Liver (tissue), 9 donors: ENCODE data around the gene TAF3. TPM values are rescaled to one million over a fixed set of nuclear protein-coding genes. Genes with fewer than 3 reads are reported as not detected.

Source experiments
- DNase-seq: peaks from one replicate; pipeline ENCODE4 v3.0.0-alpha.2; 2017; ENCODE audit warnings: low spot score
- H3K27ac ChIP-seq, 2 donors: one replicate each; pipeline ENCODE4 v1.7.0; 2013; ENCODE audit warnings: inconsistent platforms in 2 of 2, low read length in 2 of 2, control low read depth in 1 of 2, low read depth in 1 of 2, mild to moderate bottlenecking in 1 of 2
- H3K27me3 ChIP-seq, 4 donors: one replicate each; pipeline versions ENCODE4 v1.6.1 to v1.7.0; 2013; ENCODE audit warnings: low read length in 3 of 4, inconsistent platforms in 1 of 4, mild to moderate bottlenecking in 1 of 4, moderate library complexity in 1 of 4; ENCODE audit not compliant: control insufficient read depth in 4 of 4, insufficient read depth in 4 of 4
- H3K36me3 ChIP-seq, 4 donors: one replicate each; pipeline versions ENCODE4 v1.6.1 to v1.7.0; 2013; ENCODE audit warnings: low read length in 3 of 4, mild to moderate bottlenecking in 3 of 4, low read depth in 1 of 4, moderate library complexity in 1 of 4; ENCODE audit not compliant: control insufficient read depth in 4 of 4, insufficient read depth in 3 of 4
- H3K4me1 ChIP-seq, 4 donors: one replicate each; pipeline versions ENCODE4 v1.6.1 to v1.7.0; 2013; ENCODE audit warnings: low read length in 3 of 4, mild to moderate bottlenecking in 3 of 4, moderate library complexity in 1 of 4; ENCODE audit not compliant: control insufficient read depth in 4 of 4, insufficient read depth in 4 of 4
- H3K4me3 ChIP-seq, 3 donors: one replicate each; pipeline versions ENCODE4 v1.6.1 to v1.7.0; 2013; ENCODE audit warnings: low read length in 3 of 3, control low read depth in 1 of 3, low read depth in 1 of 3, mild to moderate bottlenecking in 1 of 3
- H3K9ac ChIP-seq, 2 donors: one replicate each; pipeline ENCODE4 v1.7.0; 2013; ENCODE audit warnings: low read length in 2 of 2, mild to moderate bottlenecking in 2 of 2, moderate library complexity in 2 of 2, control low read depth in 1 of 2, low read depth in 1 of 2
- H3K9me3 ChIP-seq, 4 donors: one replicate each; pipeline versions ENCODE4 v1.6.1 to v1.7.0; 2013; ENCODE audit warnings: low read length in 3 of 4; ENCODE audit not compliant: control insufficient read depth in 4 of 4
- FOXA1 ChIP-seq: IDR thresholded peaks from 2 replicates; pipeline ENCODE4 v1.6.1; 2016; ENCODE audit warnings: antibody characterized with exemption
- FOXA2 ChIP-seq: IDR thresholded peaks from 2 replicates; pipeline ENCODE4 v1.6.1; 2016; ENCODE audit warnings: antibody characterized with exemption
- GABPA ChIP-seq, 2 donors: IDR thresholded peaks in 1 of 2; conservative IDR thresholded peaks in 1 of 2; 2 replicates each; pipeline ENCODE4 v1.6.1; 2016; ENCODE audit warnings: antibody characterized with exemption in 2 of 2, mild to moderate bottlenecking in 1 of 2, moderate library complexity in 1 of 2
- HNF4A ChIP-seq, 2 donors: conservative IDR thresholded peaks; 2 replicates each; pipeline ENCODE4 v1.6.1; 2016; ENCODE audit warnings: antibody characterized with exemption in 2 of 2, mild to moderate bottlenecking in 2 of 2
- HNF4G ChIP-seq: IDR thresholded peaks from 2 replicates; pipeline ENCODE4 v1.6.1; 2016; ENCODE audit warnings: antibody characterized with exemption
- MAX ChIP-seq: IDR thresholded peaks from 2 replicates; pipeline ENCODE4 v1.6.1; 2016; ENCODE audit warnings: antibody characterized with exemption
- NR2F2 ChIP-seq: IDR thresholded peaks from 2 replicates; pipeline ENCODE4 v1.6.1; 2016; ENCODE audit warnings: antibody characterized with exemption
- RAD21 ChIP-seq, 2 donors: IDR thresholded peaks; 2 replicates each; pipeline ENCODE4 v1.6.1; 2016; ENCODE audit warnings: antibody characterized with exemption in 2 of 2, mild to moderate bottlenecking in 2 of 2
- REST ChIP-seq: IDR thresholded peaks from 2 replicates; pipeline ENCODE4 v1.6.1; 2016; ENCODE audit warnings: antibody characterized with exemption, mild to moderate bottlenecking
- RXRA ChIP-seq, 2 donors: IDR thresholded peaks; 2 replicates each; pipeline ENCODE4 v1.6.1; 2017 to 2018; ENCODE audit warnings: antibody characterized with exemption in 2 of 2, mild to moderate bottlenecking in 1 of 2
- YY1 ChIP-seq: IDR thresholded peaks from 2 replicates; pipeline ENCODE4 v1.6.1; 2016; ENCODE audit warnings: antibody characterized with exemption, mild to moderate bottlenecking
- ZBTB33 ChIP-seq: IDR thresholded peaks from 2 replicates; pipeline ENCODE4 v1.6.1; 2016; ENCODE audit warnings: antibody characterized with exemption
- WGBS: extraction: QIAGEN DNeasy Blood & Tissue Kit; methylation state at CpG from one replicate; pipeline ENCODE4 v1.1.7; 2013; 5-methylcytosine and 5-hydroxymethylcytosine counted together
- polyA plus RNA-seq, 2 donors: library from polyadenylated mRNA; stranded (reverse) in 1 of 2; unstranded in 1 of 2; fragments of 200-250 nt in 1 of 2; fragments of >200 nt in 1 of 2; fragmentation: Nextera tagmentation in 1 of 2; extraction: Ambion mirVana in 1 of 2; gene quantifications; one replicate each; pipeline versions ENCODE4 v1.2.1 to v1.2.3, GENCODE V29; 2013 to 2015
- total RNA-seq, 2 donors: library from RNA; depleted of rRNA; stranded (reverse); fragments of >200 nt; gene quantifications; one replicate each; pipeline ENCODE4 v1.2.3, GENCODE V29; 2014
- TF ChIP-seq, protein P1 (sequence below): IDR thresholded peaks from 2 replicates; pipeline ENCODE4 v1.6.1; 2016; ENCODE audit warnings: antibody characterized with exemption
- donor health status: healthy.
- donor health status: healthy.
- donor health status: healthy.
- donor health status: healthy.
- donor health status: healthy.

TAF3 gene
- total and polyA plus RNA-seq, 4 donors: 1.5 to 3.6 (median 1.9) TPM

- no peak for DNase-seq
- no peaks in the 10 kb centered on the region for H3K36me3 ChIP-seq
Measured at GRCh38 chr10:7902413-7902812, 84.1 kb downstream of the TAF3 start.

DNA sequence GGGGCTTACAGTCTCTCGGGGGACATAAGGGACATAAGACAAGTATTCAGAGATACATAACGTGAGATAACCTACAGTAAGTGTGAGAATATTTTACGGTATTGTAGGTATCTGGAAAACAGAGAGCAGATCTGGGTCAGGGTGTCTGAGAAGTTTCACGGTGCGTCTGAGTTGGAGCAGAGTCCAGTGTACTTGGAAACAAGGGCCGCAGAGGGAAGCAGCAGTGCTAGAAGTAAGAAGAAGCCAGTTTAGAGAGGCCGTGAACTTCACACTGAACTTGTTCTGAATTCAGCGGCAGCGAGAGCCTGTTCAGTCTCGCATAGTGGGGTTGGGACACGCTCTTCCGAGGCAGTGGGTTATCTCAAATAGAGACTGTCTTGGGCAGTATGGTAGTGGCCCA is 85.5 kb downstream of the TAF3 start:
- TF ChIP-seq HNF4G: no peak
- no peak for TF ChIP-seq REST
- Histone ChIP-seq H3K9me3 (no peaks in the 10 kb centered on the region), H3K36me3 (no peaks in the 10 kb centered on the region), H3K4me1 (peaks cover 0 to 5% (median 2%) of the 10 kb centered on the region in 4 donors), H3K27me3 (no peaks in the 10 kb centered on the region), H3K4me3 (no peak overlapping the region), H3K9ac (no peak overlapping the region), H3K27ac (no peak overlapping the region)
- no peak for DNase-seq
- 95% methylated on average over 12 of the region's 12 CpGs for WGBS

More at GRCh38 chr10:7902413-7902812, 84.1 kb downstream of the TAF3 start:
- TF ChIP-seq RAD21 (IDR thresholded peaks at IDR 0.05) (no peak), RXRA (IDR thresholded peaks at IDR 0.05) (no peak), ZBTB33 (no peak), FOXA2 (no peak), NR2F2 (no peak), GABPA (IDR thresholded peaks at IDR 0.05 in 1 of 2, conservative IDR thresholded peaks at IDR 0.05 in 1 of 2) (no peak), HNF4A (conservative IDR thresholded peaks at IDR 0.05) (no peak), FOXA1 (no peak), HNF4G (no peak), YY1 (no peak)
- TF ChIP-seq, protein P1, sequence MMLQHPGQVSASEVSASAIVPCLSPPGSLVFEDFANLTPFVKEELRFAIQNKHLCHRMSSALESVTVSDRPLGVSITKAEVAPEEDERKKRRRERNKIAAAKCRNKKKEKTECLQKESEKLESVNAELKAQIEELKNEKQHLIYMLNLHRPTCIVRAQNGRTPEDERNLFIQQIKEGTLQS: no peak
- Histone ChIP-seq H3K27ac (no peak overlapping the region), H3K4me1 (peaks cover 0 to 5% (median under 1%) of the 10 kb centered on the region in 4 donors), H3K27me3 (no peaks in the 10 kb centered on the region), H3K9me3 (no peaks in the 10 kb centered on the region), H3K4me3 (no peak overlapping the region), H3K9ac (no peak overlapping the region)
- WGBS: 84% methylated on average over 8 of the region's 8 CpGs

- Histone ChIP-seq H3K4me3 (no peak overlapping the region), H3K4me1 (peaks cover 0 to 5% (median 2%) of the 10 kb centered on the region in 4 donors), H3K36me3 (no peaks in the 10 kb centered on the region), H3K27ac (no peak overlapping the region), H3K9ac (no peak overlapping the region), H3K9me3 (no peaks in the 10 kb centered on the region), H3K27me3 (no peaks in the 10 kb centered on the region)
- 62% methylated on average over 2 of the region's 2 CpGs for WGBS
- no peak for DNase-seq
- TF ChIP-seq MAX (no peak), RAD21 (IDR thresholded peaks at IDR 0.05) (peak in 1 of 2 donors; percentile 15)
- TF ChIP-seq, protein P1: no peak
Measured at GRCh38 chr10:7906128-7906527, 87.8 kb downstream of the TAF3 start.
